PC-3 (cell line): ENCODE results near the gene STXBP5.

Source experiments
- CTCF ChIP-seq: fragments of 300-600 bp; sonication (generic); conservative IDR thresholded peaks from 2 replicates; pipeline ENCODE4 v1.5.1; 2017; ENCODE audit warnings: antibody characterized with exemption, low read depth, mild to moderate bottlenecking, low read length
- EZH2 ChIP-seq: fragments of 300-600 bp; sonication (generic); IDR thresholded peaks from one replicate; pipeline ENCODE4 v1.6.1; 2017; ENCODE audit warnings: antibody characterized with exemption, mild to moderate bottlenecking, low read length; ENCODE audit not compliant: unreplicated experiment
- EZH2phosphoT487 ChIP-seq: fragments of 300-600 bp; sonication (generic); IDR thresholded peaks from 2 replicates; pipeline ENCODE4 v1.6.1; 2018; ENCODE audit warnings: mild to moderate bottlenecking, antibody characterized with exemption, low read length, borderline replicate concordance

- TF ChIP-seq CTCF: no peak
- no peak for TF ChIP-seq EZH2
- TF ChIP-seq EZH2phosphoT487: no peak
These were observed 17.5 kb downstream of the STXBP5 start for GRCh38 chr6:147221739-147222138.
